Vagina (tissue), 2 donors: Measurements from ENCODE around the gene ATP11A. TPM values are rescaled to one million over a fixed set of nuclear protein-coding genes. Genes with fewer than 3 reads are reported as not detected.

Experiments
- DNase-seq, 2 donors: peaks; one replicate each; pipeline ENCODE4 v3.0.0-alpha.2; 2017; ENCODE audit errors: extremely low spot score in 2 of 2
- H3K27ac ChIP-seq: fragments of 200-600 bp; sonication (generic); one replicate; pipeline ENCODE4 v1.5.1; 2019
- H3K27me3 ChIP-seq: fragments of 200-600 bp; sonication (generic); one replicate; pipeline ENCODE4 v1.5.1; 2019
- H3K36me3 ChIP-seq, 2 donors: fragments of 200-600 bp; sonication (generic); one replicate each; pipeline ENCODE4 v1.5.1; 2017 to 2019
- H3K4me1 ChIP-seq: fragments of 200-600 bp; sonication (generic); one replicate; pipeline ENCODE4 v1.5.1; 2019
- H3K4me3 ChIP-seq, 2 donors: fragments of 200-600 bp; sonication (generic); 1 replicate in 1 of 2; 2 replicates in 1 of 2; pipeline ENCODE4 v1.5.1; 2016 to 2019
- H3K9me3 ChIP-seq: fragments of 200-600 bp; sonication (generic); one replicate; pipeline ENCODE4 v1.5.1; 2019
- POLR2A ChIP-seq, 2 donors: fragments of 450-650 bp; IDR thresholded peaks; one replicate each; pipeline ENCODE4 v1.6.1; 2017; ENCODE audit warnings: antibody characterized with exemption in 2 of 2, mild to moderate bottlenecking in 2 of 2, moderate library complexity in 2 of 2
- POLR2AphosphoS5 ChIP-seq, 2 donors: sonication (generic); formaldehyde crosslinking; IDR thresholded peaks; one replicate each; pipeline ENCODE4 v1.9.0; 2017; ENCODE audit warnings: antibody characterized with exemption in 2 of 2, mild to moderate bottlenecking in 2 of 2, low read depth in 1 of 2; ENCODE audit not compliant: insufficient read depth in 1 of 2
- intact Hi-C: fragments of 100-400 bp; cut with DNase I; formaldehyde crosslinking; loops from one replicate; pipeline ENCODE4 v1.15.1; 2023
- total RNA-seq: library from RNA; depleted of rRNA; stranded (reverse); fragments of >200 nt; gene quantifications from one replicate; pipeline ENCODE4 v1.2.3, GENCODE V29; 2016
- TF ChIP-seq, protein P1 (sequence below), 3 experiments: fragments of 450-650 bp in 2 of 3; fragments of 200-600 bp in 1 of 3; sonication (generic) in 1 of 3; IDR thresholded peaks; one replicate each; pipeline ENCODE4 v1.5.1; 2017 to 2019; ENCODE audit warnings: antibody characterized with exemption in 3 of 3, mild to moderate bottlenecking in 2 of 3, moderate library complexity in 2 of 3

The ATP11A gene
- total RNA-seq, 1 donor from 2014 or later = 33.4 TPM

DNA sequence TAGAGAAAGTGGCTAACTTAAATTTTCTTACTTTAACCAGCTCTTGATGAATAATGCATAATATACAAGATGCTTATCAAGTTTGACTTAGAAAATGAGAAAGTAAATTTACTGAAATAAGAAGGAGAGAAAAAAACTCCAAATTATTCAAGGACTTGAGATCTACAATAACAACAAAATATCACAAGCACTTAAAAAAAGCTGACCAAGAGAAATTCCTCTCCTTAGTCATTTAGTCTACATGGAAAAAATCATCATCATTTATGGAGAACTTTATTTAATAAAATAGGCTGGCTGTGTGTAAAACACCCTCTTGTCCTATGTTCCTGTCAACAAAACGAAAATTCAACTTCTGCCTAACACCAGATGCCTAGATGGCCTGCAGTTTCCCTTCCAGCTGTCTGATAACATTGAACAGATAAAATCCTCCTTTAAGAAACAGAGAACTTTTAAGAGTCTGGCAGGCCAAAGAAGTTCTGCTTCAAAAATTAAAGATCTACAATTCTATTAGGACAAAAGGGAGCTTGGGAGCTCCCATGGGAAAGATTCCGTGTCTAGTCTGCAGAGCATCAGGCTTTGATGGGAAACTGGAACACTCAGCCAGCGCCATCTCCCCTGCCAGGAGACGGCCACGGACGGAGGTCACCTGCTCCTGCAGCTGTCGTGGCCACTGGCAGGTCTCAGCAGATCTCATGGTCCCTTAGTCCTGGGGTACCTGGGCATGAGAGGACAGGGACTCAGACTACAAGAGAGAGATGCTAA lies 37.9 kb upstream of the ATP11A start:
- TF ChIP-seq POLR2A (IDR thresholded peaks at IDR 0.05) = no peak
- H3K27ac ChIP-seq = no peak overlapping the region
- intact Hi-C loops = no loop called here

DNA sequence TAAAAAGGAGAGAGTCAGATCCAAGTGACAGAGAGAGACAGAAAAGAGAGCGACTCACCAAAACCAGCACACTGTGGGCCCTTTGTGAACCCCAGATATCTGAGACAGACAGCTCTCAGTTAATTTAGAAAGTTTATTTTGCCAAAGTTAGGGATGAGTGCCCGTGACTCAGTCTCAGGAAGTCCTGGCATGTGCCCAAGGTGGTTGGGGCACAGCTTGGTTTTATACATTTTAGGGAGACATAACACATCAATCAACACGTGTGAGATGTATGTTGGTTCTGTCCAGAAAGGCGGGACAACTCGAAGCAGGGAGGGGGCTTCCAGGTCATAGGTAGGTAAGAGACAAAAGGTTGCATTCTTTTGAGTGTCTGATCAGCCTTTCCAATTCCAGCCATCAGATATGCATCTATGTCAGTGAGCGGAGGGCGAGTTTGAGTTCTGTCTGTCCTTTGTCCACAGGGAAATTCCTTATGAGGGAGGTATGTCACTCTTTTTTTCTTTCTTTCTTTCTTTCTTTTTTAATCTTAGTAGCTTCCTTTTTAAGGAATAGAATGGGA lies 37.2 kb upstream of the ATP11A start:
- H3K36me3 ChIP-seq = no peaks in the 10 kb centered on the region
- no peak overlapping the region for H3K4me3 ChIP-seq
- intact Hi-C loops = no loop called here
- no peaks in the 10 kb centered on the region for H3K27me3 ChIP-seq
- no peak for DNase-seq
- no peaks in the 10 kb centered on the region for H3K9me3 ChIP-seq
- H3K4me1 ChIP-seq = peaks cover 21% of the 10 kb centered on the region
- TF ChIP-seq POLR2AphosphoS5 (IDR thresholded peaks at IDR 0.05; ENCODE audit: insufficient read depth in 1 of 2, low read depth in 1 of 2) = no peak
- TF ChIP-seq, protein P1, sequence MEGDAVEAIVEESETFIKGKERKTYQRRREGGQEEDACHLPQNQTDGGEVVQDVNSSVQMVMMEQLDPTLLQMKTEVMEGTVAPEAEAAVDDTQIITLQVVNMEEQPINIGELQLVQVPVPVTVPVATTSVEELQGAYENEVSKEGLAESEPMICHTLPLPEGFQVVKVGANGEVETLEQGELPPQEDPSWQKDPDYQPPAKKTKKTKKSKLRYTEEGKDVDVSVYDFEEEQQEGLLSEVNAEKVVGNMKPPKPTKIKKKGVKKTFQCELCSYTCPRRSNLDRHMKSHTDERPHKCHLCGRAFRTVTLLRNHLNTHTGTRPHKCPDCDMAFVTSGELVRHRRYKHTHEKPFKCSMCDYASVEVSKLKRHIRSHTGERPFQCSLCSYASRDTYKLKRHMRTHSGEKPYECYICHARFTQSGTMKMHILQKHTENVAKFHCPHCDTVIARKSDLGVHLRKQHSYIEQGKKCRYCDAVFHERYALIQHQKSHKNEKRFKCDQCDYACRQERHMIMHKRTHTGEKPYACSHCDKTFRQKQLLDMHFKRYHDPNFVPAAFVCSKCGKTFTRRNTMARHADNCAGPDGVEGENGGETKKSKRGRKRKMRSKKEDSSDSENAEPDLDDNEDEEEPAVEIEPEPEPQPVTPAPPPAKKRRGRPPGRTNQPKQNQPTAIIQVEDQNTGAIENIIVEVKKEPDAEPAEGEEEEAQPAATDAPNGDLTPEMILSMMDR (IDR thresholded peaks at IDR 0.05) = no peak
- TF ChIP-seq POLR2A (IDR thresholded peaks at IDR 0.05) = no peak
- no peak overlapping the region for H3K27ac ChIP-seq

More for the DNA sequence above, 37.9 kb upstream of the ATP11A start:
- Histone ChIP-seq H3K27me3 (no peaks in the 10 kb centered on the region), H3K4me1 (peaks cover 21% of the 10 kb centered on the region), H3K9me3 (no peaks in the 10 kb centered on the region), H3K4me3 (no peak overlapping the region), H3K36me3 (no peaks in the 10 kb centered on the region)
- DNase-seq = no peak

DNA sequence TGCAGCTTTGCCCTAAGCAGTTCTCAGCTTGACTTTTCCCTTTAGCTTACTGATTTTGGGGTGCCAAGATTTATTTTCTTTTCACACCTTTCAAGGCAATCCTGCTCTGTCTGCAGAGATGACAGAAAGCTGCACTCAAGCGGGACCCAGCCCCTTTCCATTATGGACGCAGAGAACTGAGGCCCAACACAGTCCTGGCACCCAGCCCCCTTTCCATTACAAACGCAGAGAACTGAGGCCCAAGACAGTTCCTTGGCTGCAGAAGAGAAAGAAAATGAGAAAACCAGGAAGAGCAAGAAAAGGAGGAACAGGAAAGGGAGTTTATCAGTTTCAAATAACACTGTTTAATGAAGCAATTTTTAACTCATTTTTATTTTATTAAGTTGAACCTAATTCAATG lies 36.8 kb upstream of the ATP11A start:
- TF ChIP-seq POLR2A (IDR thresholded peaks at IDR 0.05) (no peak), POLR2AphosphoS5 (IDR thresholded peaks at IDR 0.05; ENCODE audit: insufficient read depth in 1 of 2, low read depth in 1 of 2) (no peak)
- TF ChIP-seq, protein P1 (IDR thresholded peaks at IDR 0.05) = no peak
- Histone ChIP-seq H3K4me1 (peaks cover 21% of the 10 kb centered on the region), H3K36me3 (no peaks in the 10 kb centered on the region), H3K4me3 (no peak overlapping the region), H3K9me3 (no peaks in the 10 kb centered on the region), H3K27ac (no peak overlapping the region), H3K27me3 (no peaks in the 10 kb centered on the region)
- intact Hi-C loops = no loop called here
- no peak for DNase-seq

DNA sequence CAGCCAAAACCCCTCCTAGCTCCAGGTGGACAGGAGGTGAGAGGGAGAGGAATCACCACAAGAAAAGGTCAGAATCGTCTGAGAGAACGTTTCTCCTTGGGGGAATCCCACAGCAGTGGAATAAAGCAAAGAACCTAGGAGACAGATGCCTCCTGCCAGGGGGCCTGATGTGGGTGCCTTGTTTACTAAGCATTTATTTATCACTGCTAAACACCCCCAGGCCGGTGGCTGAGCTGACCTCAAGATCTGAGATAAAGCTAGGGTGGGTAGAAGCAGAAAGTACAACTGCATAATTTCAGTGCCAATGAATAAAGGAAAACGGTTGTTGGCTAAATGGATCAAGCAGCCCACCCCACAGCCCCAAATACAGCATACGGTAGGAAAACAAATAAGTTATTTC lies 33.9 kb upstream of the ATP11A start:
- H3K9me3 ChIP-seq = no peaks in the 10 kb centered on the region
- H3K4me1 ChIP-seq = peaks cover 20% of the 10 kb centered on the region
- no peak for DNase-seq
- TF ChIP-seq POLR2AphosphoS5 (IDR thresholded peaks at IDR 0.05; ENCODE audit: insufficient read depth in 1 of 2, low read depth in 1 of 2) (no peak), POLR2A (IDR thresholded peaks at IDR 0.05) (no peak)
- TF ChIP-seq, protein P1 (IDR thresholded peaks at IDR 0.05) = no peak
- no peak overlapping the region for H3K4me3 ChIP-seq
- no peak overlapping the region for H3K27ac ChIP-seq
- no peaks in the 10 kb centered on the region for H3K27me3 ChIP-seq
- H3K36me3 ChIP-seq = no peaks in the 10 kb centered on the region
- intact Hi-C loops = no loop called here

DNA sequence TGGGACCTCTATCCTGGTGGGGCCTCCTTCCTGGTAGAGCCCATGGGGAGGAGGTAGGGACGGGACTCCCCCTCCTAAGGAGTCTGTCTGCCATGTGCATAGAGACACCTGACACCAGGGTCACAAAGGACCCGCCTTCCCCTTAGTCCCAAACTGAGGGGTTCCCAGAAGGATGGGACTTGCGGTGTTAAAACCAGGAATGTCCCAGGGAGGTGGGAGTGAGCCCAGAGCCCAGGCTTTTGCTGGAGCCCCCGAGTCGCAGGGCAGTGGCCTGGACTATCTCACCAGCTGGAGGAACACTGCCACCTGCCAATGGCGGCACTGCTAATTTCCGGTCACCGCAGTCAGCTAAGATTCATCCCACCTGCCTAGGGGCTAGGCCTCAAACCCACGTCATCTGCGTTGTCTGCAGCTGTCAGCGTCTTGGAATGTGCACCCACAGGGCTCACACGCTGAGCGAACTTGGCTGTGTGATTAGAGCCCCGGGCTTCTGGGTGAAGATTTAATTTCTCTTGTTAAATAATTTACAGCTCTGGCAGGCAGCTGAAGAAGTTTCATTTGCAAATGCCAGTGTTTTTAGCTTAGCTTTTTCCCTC lies 31.9 kb upstream of the ATP11A start:
- Histone ChIP-seq H3K36me3 (no peaks in the 10 kb centered on the region), H3K9me3 (no peaks in the 10 kb centered on the region), H3K4me3 (no peak overlapping the region), H3K4me1 (peaks cover 2% of the 10 kb centered on the region), H3K27me3 (no peaks in the 10 kb centered on the region), H3K27ac (no peak overlapping the region)
- TF ChIP-seq, protein P1 (IDR thresholded peaks at IDR 0.05) = no peak
- TF ChIP-seq POLR2A (IDR thresholded peaks at IDR 0.05) = no peak
- no peak for TF ChIP-seq POLR2AphosphoS5 (IDR thresholded peaks at IDR 0.05; ENCODE audit: insufficient read depth in 1 of 2, low read depth in 1 of 2)
- intact Hi-C loops = no loop called here
- DNase-seq = no peak
